OCI-LY3 (cell line): Measurements from ENCODE around the gene AXIN1.

Source experiments
- H2AFZ ChIP-seq: fragments of 200-600, 300-600 bp; shearing (Covaris generic); 2 replicates; pipeline ENCODE4 v1.6.0; 2014; ENCODE audit warnings: antibody characterized with exemption, low read depth, low read length
- H3K27ac ChIP-seq: fragments of 200-600, 300-600 bp; sonication (generic); 2 replicates; pipeline ENCODE4 v1.5.1; 2014; ENCODE audit warnings: mild to moderate bottlenecking, low read length, moderate library complexity, mixed read lengths
- H3K27me3 ChIP-seq: fragments of 200-600, 300-600 bp; sonication (generic); 2 replicates; pipeline ENCODE4 v1.6.1; 2014; ENCODE audit warnings: low read depth, low read length, mixed read lengths
- H3K36me3 ChIP-seq: fragments of 200-600, 300-600 bp; sonication (generic); replicated peaks from 2 replicates; pipeline ENCODE3; 2014; ENCODE audit warnings: low read depth, low read length, mixed read lengths
- H3K4me1 ChIP-seq: fragments of 300-600, 200-600 bp; sonication (generic); 2 replicates; pipeline ENCODE4 v1.6.1; 2014; ENCODE audit warnings: low read length, mixed read lengths
- H3K4me2 ChIP-seq: fragments of 200-600, 300-600 bp; sonication (generic); 2 replicates; pipeline ENCODE4 v1.6.1; 2014; ENCODE audit warnings: low read length, mixed read lengths
- H3K4me3 ChIP-seq: fragments of 300-600, 200-600 bp; sonication (generic); 2 replicates; pipeline ENCODE4 v1.5.1; 2014; ENCODE audit warnings: antibody characterized with exemption, mild to moderate bottlenecking, low read length, moderate library complexity
- H3K79me2 ChIP-seq: fragments of 300-600, 200-600 bp; shearing (Covaris generic); 2 replicates; pipeline ENCODE4 v1.6.1; 2014; ENCODE audit warnings: mild to moderate bottlenecking, low read length, mixed read lengths
- H3K9ac ChIP-seq: fragments of 300-600, 200-600 bp; shearing (Covaris generic); 2 replicates; pipeline ENCODE4 v1.6.0; 2014; ENCODE audit warnings: mild to moderate bottlenecking, low read length, moderate library complexity
- H3K9me3 ChIP-seq: fragments of 200-600, 300-600 bp; shearing (Covaris generic); 2 replicates; pipeline ENCODE4 v1.6.1; 2014; ENCODE audit warnings: low read length, mixed read lengths; ENCODE audit not compliant: insufficient read depth
- H4K20me1 ChIP-seq: fragments of 200-600, 300-600 bp; sonication (generic); 2 replicates; pipeline ENCODE4 v1.6.1; 2016; ENCODE audit warnings: low read length, mixed read lengths; ENCODE audit not compliant: insufficient read depth
- CTCF ChIP-seq: fragments of 200-600, 300-600 bp; sonication (generic); IDR thresholded peaks from 2 replicates; pipeline ENCODE4 v1.5.1; 2014; ENCODE audit warnings: antibody characterized with exemption, low read length, low read depth
- EZH2phosphoT487 ChIP-seq: fragments of 200-600 bp; shearing (Covaris generic); IDR thresholded peaks from 2 replicates; pipeline ENCODE4 v1.6.1; 2018; ENCODE audit warnings: antibody characterized with exemption, mixed run types, low read depth

AXIN1 gene

DNA sequence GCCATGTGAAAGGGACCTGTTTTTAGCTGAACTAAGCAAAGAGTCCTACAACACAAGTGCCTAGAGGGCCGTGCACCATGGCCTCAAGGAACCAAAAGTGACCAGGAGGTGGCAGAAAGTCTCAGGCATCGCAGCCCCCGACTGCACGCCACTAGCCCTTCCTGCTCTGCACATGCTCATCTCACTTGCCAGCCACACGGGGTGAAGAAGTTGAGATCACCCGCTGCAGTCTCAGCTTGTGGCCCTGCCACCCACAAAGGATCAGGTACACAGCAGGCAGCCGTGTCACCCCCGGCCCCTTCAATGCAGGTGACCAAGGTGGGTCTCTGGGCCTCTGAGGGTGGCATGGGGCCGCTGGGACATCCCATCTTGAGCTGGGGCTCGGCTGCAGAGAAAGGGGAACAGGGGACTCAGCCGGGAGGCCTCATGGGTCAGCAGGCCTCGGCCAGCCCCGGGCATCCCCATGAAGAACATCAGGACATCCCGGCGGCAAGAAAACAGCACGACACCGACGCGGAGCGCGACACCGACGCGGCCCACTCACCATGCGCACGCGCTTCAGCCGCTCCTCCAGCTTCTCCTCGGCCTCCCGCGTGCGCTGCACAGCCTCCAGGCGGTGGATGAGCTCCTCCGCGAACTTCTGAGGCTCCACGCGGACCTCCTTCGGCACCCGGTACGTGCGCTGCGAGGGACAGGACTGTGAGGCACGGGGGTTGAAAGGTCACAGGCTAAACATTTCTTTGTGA, 48.6 kb downstream of the AXIN1 start:
- no peaks in the 10 kb centered on the region for H3K79me2 ChIP-seq
- no peaks in the 10 kb centered on the region for H3K9me3 ChIP-seq
- no peaks in the 10 kb centered on the region for H3K27me3 ChIP-seq
- no peak overlapping the region for H3K4me2 ChIP-seq
- no peak overlapping the region for H3K9ac ChIP-seq
- no peak overlapping the region for H3K27ac ChIP-seq
- no peaks in the 10 kb centered on the region for H3K4me1 ChIP-seq
- peaks cover 5% of the 10 kb centered on the region for H3K36me3 ChIP-seq
- no peaks in the 10 kb centered on the region for H4K20me1 ChIP-seq
- TF ChIP-seq CTCF (no peak), EZH2phosphoT487 (no peak)
- no peak overlapping the region for H2AFZ ChIP-seq
- no peak overlapping the region for H3K4me3 ChIP-seq

GRCh38 chr16:301950-302349, 50.6 kb downstream of the AXIN1 start:
- H3K79me2 ChIP-seq, result no peaks in the 10 kb centered on the region
- H3K9me3 ChIP-seq, result no peaks in the 10 kb centered on the region
- no peak overlapping the region for H3K4me3 ChIP-seq
- no peaks in the 10 kb centered on the region for H3K27me3 ChIP-seq
- H2AFZ ChIP-seq, result no peak overlapping the region
- H3K36me3 ChIP-seq, result peaks cover 5% of the 10 kb centered on the region
- H3K4me1 ChIP-seq, result no peaks in the 10 kb centered on the region
- no peaks in the 10 kb centered on the region for H4K20me1 ChIP-seq
- H3K4me2 ChIP-seq, result no peak overlapping the region
- TF ChIP-seq EZH2phosphoT487 (no peak), CTCF (no peak)
- no peak overlapping the region for H3K9ac ChIP-seq
- H3K27ac ChIP-seq, result no peak overlapping the region

- no peaks in the 10 kb centered on the region for H3K79me2 ChIP-seq
- TF ChIP-seq EZH2phosphoT487, result no peak
- no peak for TF ChIP-seq CTCF
- no peaks in the 10 kb centered on the region for H3K4me1 ChIP-seq
These were observed 51.3 kb downstream of the AXIN1 start for GRCh38 chr16:301235-301634.

GRCh38 chr16:297832-298231, 54.7 kb downstream of the AXIN1 start:
- Histone ChIP-seq H3K36me3 (no peaks in the 10 kb centered on the region), H3K9me3 (no peaks in the 10 kb centered on the region), H3K27me3 (no peaks in the 10 kb centered on the region), H2AFZ (no peak overlapping the region), H3K4me3 (no peak overlapping the region), H3K27ac (no peak overlapping the region), H3K9ac (no peak overlapping the region), H3K4me1 (no peaks in the 10 kb centered on the region), H3K79me2 (no peaks in the 10 kb centered on the region), H4K20me1 (no peaks in the 10 kb centered on the region), H3K4me2 (no peak overlapping the region)
- no peak for TF ChIP-seq CTCF
- no peak for TF ChIP-seq EZH2phosphoT487

More at GRCh38 chr16:301235-301634, 51.3 kb downstream of the AXIN1 start:
- Histone ChIP-seq H3K4me2 (no peak overlapping the region), H3K9me3 (no peaks in the 10 kb centered on the region), H3K27ac (no peak overlapping the region), H4K20me1 (no peaks in the 10 kb centered on the region), H3K27me3 (no peaks in the 10 kb centered on the region), H3K9ac (no peak overlapping the region), H3K4me3 (no peak overlapping the region), H2AFZ (no peak overlapping the region), H3K36me3 (peaks cover under 1% of the 10 kb centered on the region)
